ENCODE results near the gene JCHAIN.

JCHAIN gene

DNA sequence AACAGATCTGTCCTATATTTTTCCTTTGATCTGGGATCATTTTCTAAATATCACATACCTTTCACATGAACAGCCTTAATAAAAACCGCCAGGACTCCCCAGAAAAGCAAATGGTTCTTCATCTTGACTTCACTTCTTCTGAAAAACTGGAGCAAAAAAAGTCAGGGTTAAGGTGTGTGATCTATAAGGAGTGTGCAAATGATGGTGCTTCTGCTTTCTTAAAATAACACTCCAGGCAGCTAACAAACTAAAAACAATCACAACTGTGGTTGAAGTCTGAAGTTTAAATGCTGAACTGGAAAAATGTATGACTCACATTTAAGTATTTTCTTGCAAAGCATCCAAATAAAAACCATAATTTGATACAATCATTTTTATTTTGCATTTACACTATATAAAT is at the start of gene JCHAIN:
TSS of gene JCHAIN (minus strand) at position 140 of the 400 bp plus-strand sequence. CDS start at position 122, 18 bp downstream.
- no CpG with 5 or more reads among the region's 1 CpG for WGBS (ENCODE audit: insufficient coverage, insufficient read length)
- Histone ChIP-seq H3K36me3 (ENCODE audit: control insufficient read depth, insufficient read depth, low read length) (no peaks in the 10 kb centered on the region), H3K4me3 (ENCODE audit: low read length) (no peak within 1 kb of the TSS), H3K27me3 (ENCODE audit: control insufficient read depth, insufficient read depth, low read length) (no peaks in the 10 kb centered on the region), H3K27ac (ENCODE audit: low read length) (no peak within 1 kb of the TSS), H3K4me1 (ENCODE audit: control insufficient read depth, insufficient read depth, low read length) (no peaks in the 10 kb centered on the region), H3K9me3 (ENCODE audit: control insufficient read depth, insufficient read depth, low read length) (no peaks in the 10 kb centered on the region)
- no peak for DNase-seq (ENCODE audit: low read depth, low spot score)

DNA sequence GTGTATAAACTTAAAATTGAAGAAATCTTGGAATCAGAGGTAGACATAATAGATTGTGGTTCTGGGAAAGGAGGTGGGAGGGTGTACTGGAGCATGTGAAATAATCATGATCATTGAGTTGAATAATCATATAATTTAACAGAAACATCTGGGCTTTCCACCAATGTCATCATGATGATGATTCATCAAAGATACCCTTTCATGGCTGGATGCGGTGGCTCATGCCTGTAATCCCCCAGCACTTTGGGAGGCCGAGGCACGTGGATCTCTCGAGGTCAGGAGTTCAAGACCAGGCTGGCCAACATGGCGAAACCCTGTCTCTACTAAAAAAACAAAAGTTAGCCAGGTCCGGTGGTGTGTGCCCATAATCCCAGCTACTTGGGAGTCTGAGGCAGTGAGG is 48.8 kb upstream of the JCHAIN start:
- Histone ChIP-seq H3K9me3 (ENCODE audit: control insufficient read depth, insufficient read depth, low read length) (no peaks in the 10 kb centered on the region), H3K4me3 (ENCODE audit: low read length) (no peak overlapping the region), H3K27me3 (ENCODE audit: control insufficient read depth, insufficient read depth, low read length) (no peaks in the 10 kb centered on the region), H3K36me3 (ENCODE audit: control insufficient read depth, insufficient read depth, low read length) (no peaks in the 10 kb centered on the region), H3K4me1 (ENCODE audit: control insufficient read depth, insufficient read depth, low read length) (no peaks in the 10 kb centered on the region), H3K27ac (ENCODE audit: low read length) (no peak overlapping the region)
- DNase-seq (ENCODE audit: low read depth, low spot score), result no peak
- no CpG with 5 or more reads among the region's 6 CpGs for WGBS (ENCODE audit: insufficient coverage, insufficient read length)

- Histone ChIP-seq H3K4me3 (ENCODE audit: low read length) (no peak overlapping the region), H3K4me1 (ENCODE audit: control insufficient read depth, insufficient read depth, low read length) (no peaks in the 10 kb centered on the region), H3K9me3 (ENCODE audit: control insufficient read depth, insufficient read depth, low read length) (no peaks in the 10 kb centered on the region), H3K27ac (ENCODE audit: low read length) (no peak overlapping the region), H3K27me3 (ENCODE audit: control insufficient read depth, insufficient read depth, low read length) (no peaks in the 10 kb centered on the region), H3K36me3 (ENCODE audit: control insufficient read depth, insufficient read depth, low read length) (no peaks in the 10 kb centered on the region)
- WGBS (ENCODE audit: insufficient coverage, insufficient read length), result no CpG with 5 or more reads among the region's 5 CpGs
- no peak for DNase-seq (ENCODE audit: low read depth, low spot score)
Measured at GRCh38 chr4:70714079-70714887, 48.0 kb upstream of the JCHAIN start.

DNA sequence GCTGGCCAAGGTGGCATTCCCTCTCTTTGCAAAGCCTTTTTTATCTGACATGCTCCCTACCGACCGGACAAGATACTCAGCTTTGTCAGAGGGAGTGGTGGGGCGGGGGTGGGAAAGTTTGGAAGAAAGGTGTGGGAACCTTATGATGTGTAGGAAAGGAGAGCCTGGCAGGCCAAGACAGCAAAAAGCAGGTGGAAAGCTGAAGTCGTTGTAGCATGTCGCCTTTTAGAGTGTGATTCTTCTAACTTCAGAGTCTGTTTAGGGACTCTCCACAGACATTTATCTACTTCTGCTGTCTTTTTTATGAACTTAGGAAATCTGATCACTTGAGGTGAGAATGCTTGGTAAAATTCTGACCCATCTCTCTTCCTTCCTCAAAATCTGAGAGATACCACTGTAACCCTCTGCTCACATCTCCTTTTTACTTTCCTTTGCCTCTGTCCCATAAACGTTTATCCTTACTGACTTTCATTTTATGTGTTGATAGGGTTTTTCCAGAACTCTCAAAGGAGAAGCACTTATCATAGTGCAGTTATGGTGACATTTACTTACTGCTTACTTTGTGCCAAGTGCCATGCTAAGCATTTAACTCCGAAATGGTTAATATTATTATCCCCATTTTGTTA is 47.3 kb upstream of the JCHAIN start:
- H3K4me1 ChIP-seq (ENCODE audit: control insufficient read depth, insufficient read depth, low read length), result no peaks in the 10 kb centered on the region
- no peak overlapping the region for H3K27ac ChIP-seq (ENCODE audit: low read length)
- DNase-seq (ENCODE audit: low read depth, low spot score), result no peak
- H3K9me3 ChIP-seq (ENCODE audit: control insufficient read depth, insufficient read depth, low read length), result no peaks in the 10 kb centered on the region
- H3K36me3 ChIP-seq (ENCODE audit: control insufficient read depth, insufficient read depth, low read length), result no peaks in the 10 kb centered on the region
- no peaks in the 10 kb centered on the region for H3K27me3 ChIP-seq (ENCODE audit: control insufficient read depth, insufficient read depth, low read length)
- H3K4me3 ChIP-seq (ENCODE audit: low read length), result no peak overlapping the region
- WGBS (ENCODE audit: insufficient coverage, insufficient read length), result no CpG with 5 or more reads among the region's 7 CpGs

- no peaks in the 10 kb centered on the region for H3K27me3 ChIP-seq (ENCODE audit: control insufficient read depth, insufficient read depth, low read length)
- no peak overlapping the region for H3K4me3 ChIP-seq (ENCODE audit: low read length)
- no peaks in the 10 kb centered on the region for H3K9me3 ChIP-seq (ENCODE audit: control insufficient read depth, insufficient read depth, low read length)
- H3K4me1 ChIP-seq (ENCODE audit: control insufficient read depth, insufficient read depth, low read length), result no peaks in the 10 kb centered on the region
- H3K36me3 ChIP-seq (ENCODE audit: control insufficient read depth, insufficient read depth, low read length), result no peaks in the 10 kb centered on the region
- DNase-seq (ENCODE audit: low read depth, low spot score), result no peak
- 100% methylated on average over 1 of the region's 7 CpGs for WGBS (ENCODE audit: insufficient coverage, insufficient read length)
- H3K27ac ChIP-seq (ENCODE audit: low read length), result no peak overlapping the region
Measured at GRCh38 chr4:70712604-70713452, 46.5 kb upstream of the JCHAIN start.

GRCh38 chr4:70712150-70712549 is 45.8 kb upstream of the JCHAIN start:
- Histone ChIP-seq H3K27ac (ENCODE audit: low read length) (no peak overlapping the region), H3K4me3 (ENCODE audit: low read length) (no peak overlapping the region), H3K36me3 (ENCODE audit: control insufficient read depth, insufficient read depth, low read length) (no peaks in the 10 kb centered on the region), H3K9me3 (ENCODE audit: control insufficient read depth, insufficient read depth, low read length) (no peaks in the 10 kb centered on the region), H3K4me1 (ENCODE audit: control insufficient read depth, insufficient read depth, low read length) (no peaks in the 10 kb centered on the region), H3K27me3 (ENCODE audit: control insufficient read depth, insufficient read depth, low read length) (no peaks in the 10 kb centered on the region)
- no peak for DNase-seq (ENCODE audit: low read depth, low spot score)
- WGBS (ENCODE audit: insufficient coverage, insufficient read length), result no CpG with 5 or more reads among the region's 3 CpGs

- Histone ChIP-seq H3K4me1 (ENCODE audit: control insufficient read depth, insufficient read depth, low read length) (no peaks in the 10 kb centered on the region), H3K36me3 (ENCODE audit: control insufficient read depth, insufficient read depth, low read length) (no peaks in the 10 kb centered on the region), H3K9me3 (ENCODE audit: control insufficient read depth, insufficient read depth, low read length) (no peaks in the 10 kb centered on the region), H3K27me3 (ENCODE audit: control insufficient read depth, insufficient read depth, low read length) (no peaks in the 10 kb centered on the region), H3K4me3 (ENCODE audit: low read length) (no peak overlapping the region), H3K27ac (ENCODE audit: low read length) (no peak overlapping the region)
- no CpG with 5 or more reads among the region's 3 CpGs for WGBS (ENCODE audit: insufficient coverage, insufficient read length)
- no peak for DNase-seq (ENCODE audit: low read depth, low spot score)
Measured at GRCh38 chr4:70711599-70711998, 45.3 kb upstream of the JCHAIN start.

GRCh38 chr4:70709611-70710205 is 43.4 kb upstream of the JCHAIN start:
- Histone ChIP-seq H3K4me1 (ENCODE audit: control insufficient read depth, insufficient read depth, low read length) (0 out of 2 replicates have a peak, but pooled peaks cover 1% of the 10 kb centered on the region), H3K36me3 (ENCODE audit: control insufficient read depth, insufficient read depth, low read length) (no peaks in the 10 kb centered on the region), H3K27ac (ENCODE audit: low read length) (no peak overlapping the region), H3K9me3 (ENCODE audit: control insufficient read depth, insufficient read depth, low read length) (no peaks in the 10 kb centered on the region), H3K4me3 (ENCODE audit: low read length) (no peak overlapping the region), H3K27me3 (ENCODE audit: control insufficient read depth, insufficient read depth, low read length) (no peaks in the 10 kb centered on the region)
- DNase-seq (ENCODE audit: low read depth, low spot score), result no peak
- WGBS (ENCODE audit: insufficient coverage, insufficient read length), result no CpG with 5 or more reads among the region's 7 CpGs

- Histone ChIP-seq H3K27me3 (ENCODE audit: control insufficient read depth, insufficient read depth, low read length) (no peaks in the 10 kb centered on the region), H3K9me3 (ENCODE audit: control insufficient read depth, insufficient read depth, low read length) (no peaks in the 10 kb centered on the region), H3K4me1 (ENCODE audit: control insufficient read depth, insufficient read depth, low read length) (0 out of 2 replicates have a peak, but pooled peaks cover 1% of the 10 kb centered on the region), H3K27ac (ENCODE audit: low read length) (no peak overlapping the region), H3K4me3 (ENCODE audit: low read length) (no peak overlapping the region), H3K36me3 (ENCODE audit: control insufficient read depth, insufficient read depth, low read length) (no peaks in the 10 kb centered on the region)
- no CpG with 5 or more reads among the region's 1 CpG for WGBS (ENCODE audit: insufficient coverage, insufficient read length)
- DNase-seq (ENCODE audit: low read depth, low spot score), result no peak
Measured at GRCh38 chr4:70706516-70706915, 40.2 kb upstream of the JCHAIN start.

- no peak overlapping the region for H3K27ac ChIP-seq (ENCODE audit: low read length)
- no peaks in the 10 kb centered on the region for H3K27me3 ChIP-seq (ENCODE audit: control insufficient read depth, insufficient read depth, low read length)
- H3K9me3 ChIP-seq (ENCODE audit: control insufficient read depth, insufficient read depth, low read length), result no peaks in the 10 kb centered on the region
- H3K36me3 ChIP-seq (ENCODE audit: control insufficient read depth, insufficient read depth, low read length), result no peaks in the 10 kb centered on the region
- H3K4me3 ChIP-seq (ENCODE audit: low read length), result peak overlapping the region; percentile 91; the same call in 1 of the 2 replicates
- H3K4me1 ChIP-seq (ENCODE audit: control insufficient read depth, insufficient read depth, low read length), result 0 out of 2 replicates have a peak, but pooled peaks cover 1% of the 10 kb centered on the region
- no CpG with 5 or more reads among the region's 7 CpGs for WGBS (ENCODE audit: insufficient coverage, insufficient read length)
- no peak for DNase-seq (ENCODE audit: low read depth, low spot score)
Measured at GRCh38 chr4:70706044-70706461, 39.7 kb upstream of the JCHAIN start.

Measured in iPS DF 6.9 (cell line).